ENCODE data around the gene NUP43.

GRCh38 chr6:149694921-149695320 is 51.4 kb downstream of the NUP43 start:
- TF ChIP-seq, protein P1, sequence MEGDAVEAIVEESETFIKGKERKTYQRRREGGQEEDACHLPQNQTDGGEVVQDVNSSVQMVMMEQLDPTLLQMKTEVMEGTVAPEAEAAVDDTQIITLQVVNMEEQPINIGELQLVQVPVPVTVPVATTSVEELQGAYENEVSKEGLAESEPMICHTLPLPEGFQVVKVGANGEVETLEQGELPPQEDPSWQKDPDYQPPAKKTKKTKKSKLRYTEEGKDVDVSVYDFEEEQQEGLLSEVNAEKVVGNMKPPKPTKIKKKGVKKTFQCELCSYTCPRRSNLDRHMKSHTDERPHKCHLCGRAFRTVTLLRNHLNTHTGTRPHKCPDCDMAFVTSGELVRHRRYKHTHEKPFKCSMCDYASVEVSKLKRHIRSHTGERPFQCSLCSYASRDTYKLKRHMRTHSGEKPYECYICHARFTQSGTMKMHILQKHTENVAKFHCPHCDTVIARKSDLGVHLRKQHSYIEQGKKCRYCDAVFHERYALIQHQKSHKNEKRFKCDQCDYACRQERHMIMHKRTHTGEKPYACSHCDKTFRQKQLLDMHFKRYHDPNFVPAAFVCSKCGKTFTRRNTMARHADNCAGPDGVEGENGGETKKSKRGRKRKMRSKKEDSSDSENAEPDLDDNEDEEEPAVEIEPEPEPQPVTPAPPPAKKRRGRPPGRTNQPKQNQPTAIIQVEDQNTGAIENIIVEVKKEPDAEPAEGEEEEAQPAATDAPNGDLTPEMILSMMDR (IDR thresholded peaks at IDR 0.05; ENCODE audit: low read length), result no peak
- no peak for TF ChIP-seq EZH2phosphoT487 (IDR thresholded peaks at IDR 0.05; ENCODE audit: low read length)
